ENCODE results near the gene RIMS3. TPM values are rescaled to one million over a fixed set of nuclear protein-coding genes. Genes with fewer than 3 reads are reported as not detected.
"Not testable (repeated sequence)": the region's sequence is repeated elsewhere in the genome, so short reads cannot be mapped to it uniquely, and the experiment has no call there.

Gene RIMS3
- total RNA-seq, 1 experiment from 2014 or later, result 9.0 TPM

GRCh38 chr1:40575336-40575735 is 90.1 kb downstream of the RIMS3 start:
- Histone ChIP-seq H3K4me1 (ENCODE audit: control insufficient read depth in 1 of 2, insufficient read depth in 2 of 2, low read length in 2 of 2) (no peaks in the 10 kb centered on the region), H3K9me3 (ENCODE audit: control insufficient read depth in 1 of 2, insufficient read depth in 1 of 2, low read depth in 1 of 2, low read length in 2 of 2) (no peaks in the 10 kb centered on the region), H3K4me2 (ENCODE audit: low read length) (no peak overlapping the region), H3K27ac (ENCODE audit: low read depth, low read length) (no peak overlapping the region), H3K9me2 (ENCODE audit: insufficient read depth) (no peaks in the 10 kb centered on the region), H3K36me3 (ENCODE audit: control insufficient read depth in 1 of 2, insufficient read depth in 2 of 2, low read length in 2 of 2) (no peaks in the 10 kb centered on the region), H3K27me3 (ENCODE audit: insufficient read depth, low read length) (no peaks in the 10 kb centered on the region), H3K4me3 (replicated peaks in 1 of 2; ENCODE audit: low read depth in 1 of 2, low read length in 2 of 2) (no peak overlapping the region), H2AFZ (ENCODE audit: low read depth, low read length, poor library complexity, severe bottlenecking) (no peak overlapping the region), H4K20me1 (ENCODE audit: insufficient read depth) (no peaks in the 10 kb centered on the region), H3K79me2 (ENCODE audit: insufficient read depth, low read length) (no peaks in the 10 kb centered on the region), H3K9ac (ENCODE audit: low read length) (no peak overlapping the region)
- intact Hi-C loops (cut with micrococcal nuclease), result no loop called here
- ATAC-seq, result no peak
- TF ChIP-seq EZH2phosphoT487 (IDR thresholded peaks at IDR 0.05; ENCODE audit: borderline replicate concordance), result no peak
- TF ChIP-seq ZBTB33 (IDR thresholded peaks at IDR 0.05; ENCODE audit: extremely low read depth, insufficient replicate concordance, low read length), result no peak
- no peak for TF ChIP-seq ELF1 (IDR thresholded peaks at IDR 0.05; ENCODE audit: borderline replicate concordance, low read depth)
- TF ChIP-seq ATF3 (IDR thresholded peaks at IDR 0.05), result no peak
- TF ChIP-seq POLR2AphosphoS5 (IDR thresholded peaks at IDR 0.05; ENCODE audit: low read depth, low read length), result no peak
- no peak for TF ChIP-seq REST (IDR thresholded peaks at IDR 0.05; ENCODE audit: low read depth)
- TF ChIP-seq CEBPB (IDR thresholded peaks at IDR 0.05; ENCODE audit: low read depth), result no peak
- DNase-seq (ENCODE audit: low read depth, low spot score), result no peak
- BruUV-seq (replicated peaks), result no TSS peak
- ChIA-PET POLR2A (no interaction called here), RAD21 (ENCODE audit: low non-redundant PET in 1 of 2, low total read pairs in 2 of 2, uncharacterized antibody in 2 of 2, unreplicated experiment in 2 of 2) (no interaction called here), CTCF (no interaction called here)

GRCh38 chr1:40574805-40575204 is 90.7 kb downstream of the RIMS3 start:
- H3K4me3 ChIP-seq (replicated peaks in 1 of 2; ENCODE audit: low read depth in 1 of 2, low read length in 2 of 2); RAD21 ChIA-PET (ENCODE audit: low non-redundant PET in 1 of 2, low total read pairs in 2 of 2, uncharacterized antibody in 2 of 2, unreplicated experiment in 2 of 2); H3K79me2 ChIP-seq (ENCODE audit: insufficient read depth, low read length); BruUV-seq (replicated peaks); H3K9me2 ChIP-seq (ENCODE audit: insufficient read depth); H3K9ac ChIP-seq (ENCODE audit: low read length); H3K4me1 ChIP-seq (ENCODE audit: control insufficient read depth in 1 of 2, insufficient read depth in 2 of 2, low read length in 2 of 2); H3K4me2 ChIP-seq (ENCODE audit: low read length); H3K27me3 ChIP-seq (ENCODE audit: insufficient read depth, low read length); ATAC-seq; H3K9me3 ChIP-seq (ENCODE audit: control insufficient read depth in 1 of 2, insufficient read depth in 1 of 2, low read depth in 1 of 2, low read length in 2 of 2); intact Hi-C loops (cut with micrococcal nuclease); DNase-seq (ENCODE audit: low read depth, low spot score); H4K20me1 ChIP-seq (ENCODE audit: insufficient read depth); H3K36me3 ChIP-seq (ENCODE audit: control insufficient read depth in 1 of 2, insufficient read depth in 2 of 2, low read length in 2 of 2); H3K27ac ChIP-seq (ENCODE audit: low read depth, low read length); CTCF ChIA-PET; H2AFZ ChIP-seq (ENCODE audit: low read depth, low read length, poor library complexity, severe bottlenecking): not testable (repeated sequence)
- POLR2A ChIA-PET, result interaction anchor here (0.6 kb wide), 1 partner anchor 22 kb away, joined by 3 read pairs; no protein-coding TSS in a partner anchor

All from HCT116 (cell line).